NCI-H446 treated with DMSO at 0.1 percent for 48 hours (cell line): Measurements from ENCODE around the gene FGF1.

ENCODE experiments used
- DNase-seq: peaks from one replicate; lab custom pipeline; 2025; lab: John Stamatoyannopoulos, UW

FGF1 gene

DNA sequence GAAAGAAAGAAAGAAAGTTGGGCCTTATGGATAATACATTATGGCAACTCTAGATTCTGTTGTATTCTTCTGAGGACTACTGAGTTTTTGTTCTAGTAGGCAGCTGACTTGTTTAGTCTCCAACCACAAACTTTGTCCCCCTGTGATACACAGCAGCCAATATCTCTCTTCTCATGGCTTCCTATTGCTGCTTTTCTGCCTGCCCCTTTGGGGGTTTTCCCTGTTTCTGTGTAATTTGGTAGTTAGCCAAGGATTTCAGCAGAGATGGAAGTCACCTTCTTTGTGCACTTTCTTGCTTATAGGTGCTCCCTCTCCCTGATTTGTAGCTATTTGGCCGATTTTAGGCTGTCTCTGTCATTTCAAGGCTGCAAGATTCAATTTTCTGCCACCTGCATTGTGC is 109.6 kb downstream of the FGF1 start:
- DNase-seq, result no peak

DNA sequence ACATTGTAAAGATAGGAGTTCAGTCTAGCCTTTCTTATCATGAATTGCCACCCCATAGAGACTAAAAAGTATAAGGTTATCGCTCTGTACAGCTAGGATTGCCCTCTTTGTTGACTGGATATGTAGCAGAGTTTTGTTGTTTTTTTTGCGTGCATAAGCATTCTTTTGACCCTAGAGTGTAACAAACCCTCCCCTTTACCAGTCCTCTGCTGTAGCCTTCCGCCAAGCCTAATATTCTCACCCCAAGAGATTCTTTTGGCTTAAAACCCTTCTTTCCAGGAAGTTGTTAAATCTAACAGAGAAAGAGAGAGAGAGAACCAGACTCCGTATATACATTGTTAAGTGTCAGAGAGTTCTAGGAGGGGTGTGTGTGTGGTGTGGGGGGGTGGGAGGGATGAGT is 113.9 kb downstream of the FGF1 start:
- no peak for DNase-seq

DNA sequence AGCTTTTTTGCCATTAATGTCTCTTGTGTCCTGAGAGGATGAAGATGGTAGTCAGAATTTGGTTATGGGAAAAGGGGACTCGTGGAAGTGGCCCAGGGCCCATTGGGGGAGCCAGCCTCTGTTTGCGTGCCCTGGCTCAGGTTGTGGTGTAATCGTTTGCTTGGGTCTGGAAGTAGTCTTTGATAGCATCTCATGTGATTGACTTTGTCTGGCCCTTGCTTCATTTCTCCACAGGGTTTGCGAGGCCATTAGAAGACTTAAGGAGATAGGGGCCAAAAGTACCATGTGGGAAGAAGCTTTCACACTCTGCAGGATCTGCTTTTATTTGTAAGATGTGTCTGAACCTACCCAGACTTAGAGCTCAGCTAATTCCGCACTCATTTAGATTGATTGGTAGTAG is 114.5 kb downstream of the FGF1 start:
- DNase-seq, result no peak

DNA sequence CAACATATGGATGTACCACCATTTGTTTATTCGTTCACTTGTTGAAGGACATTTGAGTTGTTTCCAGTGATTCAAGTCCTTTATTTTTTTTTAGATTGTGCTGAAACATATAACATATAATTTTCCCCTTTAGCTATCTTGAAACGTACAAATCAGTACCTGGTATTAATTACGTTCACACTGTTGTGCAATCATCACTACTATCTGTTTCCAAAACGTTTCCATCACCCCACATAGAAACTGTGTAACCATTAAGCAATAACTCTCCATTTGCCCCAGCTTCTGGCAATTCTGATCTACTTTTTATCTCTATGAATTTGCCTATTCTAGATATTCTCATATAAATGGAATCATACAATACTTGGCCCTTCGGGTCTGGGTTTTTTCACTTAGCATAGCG is 116.0 kb downstream of the FGF1 start:
- no peak for DNase-seq

DNA sequence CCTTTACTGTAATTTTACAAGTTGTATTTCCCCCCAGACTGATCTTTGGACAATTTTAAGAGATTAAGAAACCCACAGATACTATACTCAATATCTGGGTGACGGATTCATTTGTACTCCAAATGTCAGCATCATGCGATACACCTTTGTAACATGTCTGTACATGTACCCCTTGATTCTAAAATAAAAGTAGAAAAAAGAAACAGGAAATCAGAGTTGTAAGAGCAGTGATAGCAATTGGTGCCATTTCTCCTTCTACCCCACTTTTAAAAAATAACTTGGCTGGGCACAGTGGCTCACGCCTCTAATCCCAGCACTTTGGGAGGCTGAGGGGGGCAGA is 116.9 kb downstream of the FGF1 start:
- no peak for DNase-seq

DNA sequence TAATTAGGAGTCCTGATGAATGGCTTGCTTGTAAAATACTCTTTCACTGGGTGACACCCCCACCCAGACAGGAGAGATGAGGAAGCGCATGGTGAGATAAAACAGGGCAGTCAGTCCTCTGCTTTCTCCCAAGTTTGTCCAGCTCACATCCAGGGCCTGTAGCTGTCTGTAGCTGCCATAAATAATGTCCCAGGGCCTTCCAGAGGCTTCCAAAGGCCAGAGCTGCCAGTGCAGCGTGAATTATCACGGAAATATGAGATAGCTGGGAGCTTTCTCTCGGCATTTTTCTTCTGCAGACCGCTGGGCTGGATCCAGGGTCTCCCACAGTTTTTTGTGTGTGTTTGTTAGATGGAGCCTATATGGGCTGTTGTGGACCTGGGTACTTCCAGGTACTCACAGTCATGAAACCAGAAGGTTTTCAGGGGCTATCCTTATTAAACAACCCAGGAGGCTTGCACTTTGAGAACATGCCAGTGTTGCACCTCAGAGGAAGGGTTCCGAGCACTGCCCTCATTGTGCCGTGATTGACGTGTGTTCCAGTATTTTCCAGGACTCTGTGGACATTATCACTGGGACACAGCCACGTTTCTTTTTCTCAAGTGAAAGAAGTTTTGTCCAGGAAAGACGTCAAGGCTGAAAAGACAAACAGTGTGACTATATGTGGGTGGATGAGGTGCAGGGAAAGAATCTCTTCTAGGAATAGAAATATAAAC is 117.5 kb downstream of the FGF1 start:
- no peak for DNase-seq

DNA sequence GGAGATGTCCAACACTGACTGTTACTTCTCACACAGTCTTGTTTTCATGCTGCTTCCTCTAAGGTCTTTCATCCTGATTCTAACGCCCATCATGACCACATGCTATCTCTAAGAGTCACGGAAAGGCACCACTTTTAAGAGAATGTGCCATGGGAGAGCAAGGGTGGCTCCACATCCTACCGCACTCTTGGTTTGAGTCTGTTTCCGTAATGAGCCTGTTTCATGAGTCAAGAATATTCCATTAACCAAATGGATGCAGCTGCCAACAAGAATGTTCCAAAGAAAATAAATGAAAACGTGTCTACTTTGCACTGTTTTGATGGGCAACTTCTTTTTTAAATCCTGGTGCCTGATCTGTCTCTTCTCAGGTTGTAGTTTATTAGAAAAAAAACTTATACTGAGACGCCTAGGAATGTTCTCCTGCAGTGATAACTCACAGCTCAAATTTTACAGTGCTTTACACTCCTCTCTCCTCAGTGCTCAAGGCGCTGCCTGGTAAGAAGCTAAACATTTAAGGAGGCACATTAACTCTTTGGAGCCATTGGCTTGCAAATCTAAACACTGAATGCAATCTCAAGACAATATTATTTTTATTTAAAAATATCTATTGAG is 124.3 kb downstream of the FGF1 start:
- no peak for DNase-seq

DNA sequence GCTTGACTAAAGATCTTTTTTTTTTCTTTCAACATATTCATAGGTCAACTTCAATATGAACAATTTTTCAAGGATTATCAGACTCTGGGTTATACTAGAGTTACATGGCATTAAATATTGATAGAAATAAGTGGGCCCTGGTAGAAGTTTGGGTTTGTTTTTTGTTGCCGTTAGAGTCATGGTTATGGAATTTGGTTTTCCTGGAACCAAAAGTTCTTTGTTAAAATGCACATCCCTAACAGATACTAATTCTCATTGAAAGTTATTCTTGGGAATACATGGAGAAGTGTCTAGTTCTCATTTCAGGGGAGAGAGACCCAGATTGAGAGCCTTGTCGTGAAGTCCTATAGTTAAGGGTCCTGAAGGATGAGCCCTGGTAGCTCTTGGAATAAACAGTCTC is 124.9 kb downstream of the FGF1 start:
- no peak for DNase-seq

DNA sequence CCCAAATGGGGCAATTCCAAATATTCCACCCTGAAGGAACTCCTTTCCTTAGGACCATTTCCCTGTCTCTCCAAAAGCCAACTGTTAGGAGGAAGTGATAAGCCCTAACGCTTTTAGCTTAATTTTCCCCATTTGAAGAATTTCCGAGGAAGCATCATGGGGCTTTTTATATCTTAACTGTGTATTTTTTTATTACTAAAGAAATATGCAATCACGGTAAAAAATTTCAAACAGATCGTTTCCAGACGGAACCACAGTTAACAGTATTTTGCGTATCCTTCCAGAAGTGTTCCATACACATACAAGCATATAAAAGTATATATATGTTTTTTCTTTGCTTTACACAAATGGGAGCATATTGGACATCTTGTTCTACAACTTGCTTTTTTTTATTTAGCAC is 133.8 kb downstream of the FGF1 start:
- DNase-seq, result no peak

DNA sequence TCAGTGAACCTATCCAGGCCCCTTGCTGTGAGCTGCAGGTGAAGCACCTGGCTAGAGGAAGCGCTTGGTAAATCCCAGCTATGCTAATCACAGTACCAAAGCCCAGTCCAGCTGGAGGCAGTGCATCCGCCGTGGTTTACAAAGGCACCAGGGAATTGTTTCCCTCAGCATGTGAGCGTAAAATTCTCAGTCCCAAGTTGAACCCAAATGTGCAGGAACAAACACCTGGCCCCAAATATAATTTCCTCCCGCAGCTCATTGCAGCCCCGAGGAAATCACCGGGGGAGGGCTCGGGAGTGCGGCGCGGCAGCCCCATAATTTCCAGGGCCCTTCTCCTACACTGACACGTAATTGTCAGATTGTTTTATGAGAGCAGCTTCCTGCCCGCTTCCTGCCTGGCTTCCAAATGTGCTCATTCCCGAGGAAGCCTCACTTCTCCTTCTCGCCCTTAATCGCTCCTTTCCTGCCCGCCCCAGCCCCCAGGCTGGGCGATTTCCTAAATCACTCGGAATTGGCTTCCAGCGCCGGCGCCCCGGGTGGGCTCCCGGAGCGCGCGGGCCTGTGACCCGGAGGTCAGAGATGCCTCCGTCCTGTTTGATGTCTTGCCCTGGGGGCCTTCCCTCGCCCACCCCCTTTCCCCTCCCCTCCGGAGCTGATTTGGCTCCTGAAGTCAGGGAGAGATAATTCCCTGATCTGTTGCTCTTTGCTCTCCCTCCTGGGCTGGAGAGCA is 134.4 kb downstream of the FGF1 start:
- DNase-seq, result no peak

DNA sequence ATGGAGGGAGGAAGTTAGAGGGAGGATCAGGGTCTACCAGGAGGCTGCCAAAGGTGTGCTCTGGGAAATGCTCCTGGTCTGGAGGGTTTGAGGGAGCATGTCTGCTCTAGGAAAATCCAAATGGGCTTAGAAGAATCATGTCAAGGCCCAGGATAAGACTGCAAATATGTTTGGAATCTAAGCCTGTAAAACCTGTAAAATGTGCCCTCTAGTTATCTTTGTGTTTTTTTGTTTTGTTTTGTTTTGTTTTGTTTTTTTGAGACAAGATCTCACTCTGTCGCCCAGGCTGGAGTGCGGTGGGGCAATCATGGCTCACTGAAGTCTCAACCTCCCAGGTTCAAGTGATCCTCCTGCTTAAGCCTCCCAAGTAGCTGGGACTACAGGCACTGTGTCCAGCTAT is 135.4 kb downstream of the FGF1 start:
- DNase-seq, result no peak

DNA sequence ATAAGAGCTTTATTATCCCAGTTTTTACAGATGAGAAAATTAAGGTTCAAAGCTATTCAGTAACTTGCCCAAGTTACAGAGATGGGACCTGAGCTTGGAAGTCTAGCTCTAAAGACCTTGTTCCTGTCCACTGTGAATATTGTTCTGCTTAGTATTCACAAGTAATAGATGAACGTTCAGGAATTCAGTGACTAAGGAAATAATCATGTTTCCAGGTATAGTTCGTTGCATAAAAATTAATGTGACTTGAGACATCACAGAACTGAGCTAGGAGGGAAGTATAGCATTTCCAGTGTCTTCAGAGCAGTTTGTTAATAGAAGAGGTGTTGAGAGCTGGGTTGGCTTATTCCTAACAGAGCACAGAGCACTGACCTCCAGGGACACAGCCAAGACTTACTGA is 136.1 kb downstream of the FGF1 start:
- DNase-seq, result no peak

DNA sequence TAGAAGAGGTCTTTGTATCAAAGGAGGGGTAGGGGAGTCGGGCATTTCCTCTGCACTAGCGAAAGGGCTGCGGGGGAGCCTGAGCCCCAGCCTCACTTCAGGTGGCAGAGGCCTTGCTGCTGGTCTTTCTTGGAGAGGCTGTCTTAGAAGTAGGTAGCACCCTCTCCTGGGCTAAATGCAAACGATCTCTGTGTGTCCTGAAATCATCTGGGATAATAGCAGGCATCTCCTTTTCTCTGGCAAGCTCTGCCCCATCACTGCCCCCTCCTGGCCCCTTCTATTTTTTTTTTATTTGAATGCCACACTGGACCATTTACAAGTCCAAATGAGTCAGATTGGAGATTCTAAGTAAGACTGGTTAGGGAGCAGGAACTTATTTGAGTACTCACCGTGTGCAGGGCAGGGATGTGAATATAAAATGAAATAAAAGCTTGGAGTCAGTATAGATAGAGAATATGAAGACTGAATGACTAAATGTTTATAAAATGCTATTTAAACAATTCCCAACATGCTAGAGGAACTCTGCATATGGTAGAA is 137.1 kb downstream of the FGF1 start:
- peak; percentile 68 for DNase-seq

DNA sequence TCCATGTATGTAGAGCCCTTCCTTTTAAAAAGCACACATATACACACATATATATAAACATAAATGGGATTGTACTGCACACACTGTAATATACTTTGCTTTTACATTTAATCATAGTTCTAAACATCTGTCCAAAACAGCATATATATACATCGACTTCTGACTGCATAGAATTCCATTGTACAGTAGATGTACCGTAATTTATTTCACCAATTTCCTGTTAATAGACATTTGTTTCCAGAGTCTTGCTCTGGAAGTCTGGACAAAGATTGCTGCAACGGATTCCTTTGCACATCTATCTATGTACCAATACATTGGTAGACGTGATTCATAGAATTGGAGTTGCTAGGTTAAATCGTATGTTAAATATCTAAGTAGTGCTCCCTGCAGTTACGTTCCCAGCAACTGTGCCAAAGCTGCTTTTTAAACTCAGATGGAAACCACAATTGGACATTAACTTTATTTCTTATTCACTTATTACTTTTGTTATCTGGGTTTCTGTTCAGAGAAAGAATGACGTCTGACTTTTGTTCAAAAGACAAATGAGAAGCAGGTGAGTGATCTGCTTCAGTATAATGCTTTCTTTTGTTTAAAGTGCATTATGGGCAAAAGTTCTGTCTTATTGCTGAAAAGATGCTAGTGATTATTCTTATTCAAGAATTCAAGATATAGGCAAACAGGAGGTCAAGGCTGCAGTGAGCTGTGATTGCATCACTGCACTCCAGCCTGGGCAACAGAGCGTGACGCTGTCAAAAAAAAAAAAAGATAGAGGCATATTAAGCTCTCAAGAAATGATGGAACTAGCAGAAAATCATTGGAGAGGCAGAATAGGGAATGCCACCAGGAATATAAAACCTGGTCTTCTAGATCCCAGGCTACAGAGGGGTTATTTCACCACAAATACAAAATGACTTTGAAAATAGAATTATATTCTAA is 138.2 kb downstream of the FGF1 start:
- no peak for DNase-seq

DNA sequence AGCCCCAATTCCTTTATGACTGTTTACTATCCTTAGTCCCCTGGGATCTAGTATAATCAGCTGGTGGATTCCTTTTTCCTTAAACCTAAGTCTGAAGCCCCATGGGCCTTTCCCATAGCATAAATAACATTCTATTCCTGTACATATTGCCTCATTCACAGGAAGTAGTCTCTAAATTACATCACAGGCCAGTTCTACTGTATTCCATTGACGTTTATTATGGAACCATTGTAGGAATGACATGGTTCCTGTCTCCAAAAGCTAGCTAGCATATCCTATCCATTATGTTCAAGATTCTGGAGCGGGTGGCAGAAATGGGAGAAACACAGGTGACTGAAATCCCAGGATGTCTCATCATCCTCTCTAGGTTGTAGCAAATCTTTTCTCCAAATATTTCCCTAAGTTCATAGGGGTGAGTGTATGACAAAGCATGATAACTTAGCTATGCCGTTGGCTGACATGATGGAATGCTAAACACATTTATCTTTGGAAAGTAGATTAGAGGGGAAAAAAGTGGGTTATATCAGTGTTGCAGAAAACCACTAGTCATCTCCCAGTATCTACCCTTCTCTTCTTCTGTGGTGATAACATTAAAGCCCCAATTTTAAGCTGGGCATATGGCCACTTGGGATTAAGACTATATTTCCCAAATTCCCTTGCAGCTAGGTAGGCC is 140.1 kb downstream of the FGF1 start:
- no peak for DNase-seq

DNA sequence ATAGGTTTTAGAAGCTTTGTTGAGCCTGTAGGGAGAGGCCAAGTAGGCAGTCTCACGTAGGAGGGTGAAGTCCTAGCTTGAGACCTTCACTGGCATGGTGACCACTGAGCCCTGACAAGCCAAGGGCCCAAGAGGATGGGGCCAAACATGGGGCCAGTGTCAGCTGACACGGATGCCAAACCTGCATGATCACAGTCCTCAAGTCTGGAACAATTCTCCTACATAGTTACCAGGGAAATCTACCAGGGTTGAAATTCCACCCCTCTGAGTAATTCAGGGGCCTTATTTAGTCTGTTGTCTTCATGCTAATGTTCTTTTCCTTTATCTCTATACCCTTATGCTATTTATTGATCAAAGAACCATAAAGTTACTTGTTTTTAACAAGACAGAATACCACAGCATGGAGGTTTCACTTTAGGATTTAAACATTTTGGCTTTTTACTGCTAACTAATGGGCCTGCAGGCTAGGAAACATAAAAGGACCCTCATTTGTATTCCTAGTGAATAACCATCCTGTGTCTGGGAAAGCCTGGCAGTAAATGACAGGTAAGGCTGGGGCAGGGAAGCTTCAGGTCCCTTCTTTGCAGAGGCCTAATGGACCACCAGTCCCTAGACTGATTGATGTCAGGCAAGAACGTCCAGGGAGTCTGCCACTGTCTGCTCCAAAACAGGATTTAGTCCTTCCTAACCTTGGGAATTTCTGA is 140.8 kb downstream of the FGF1 start:
- no peak for DNase-seq

DNA sequence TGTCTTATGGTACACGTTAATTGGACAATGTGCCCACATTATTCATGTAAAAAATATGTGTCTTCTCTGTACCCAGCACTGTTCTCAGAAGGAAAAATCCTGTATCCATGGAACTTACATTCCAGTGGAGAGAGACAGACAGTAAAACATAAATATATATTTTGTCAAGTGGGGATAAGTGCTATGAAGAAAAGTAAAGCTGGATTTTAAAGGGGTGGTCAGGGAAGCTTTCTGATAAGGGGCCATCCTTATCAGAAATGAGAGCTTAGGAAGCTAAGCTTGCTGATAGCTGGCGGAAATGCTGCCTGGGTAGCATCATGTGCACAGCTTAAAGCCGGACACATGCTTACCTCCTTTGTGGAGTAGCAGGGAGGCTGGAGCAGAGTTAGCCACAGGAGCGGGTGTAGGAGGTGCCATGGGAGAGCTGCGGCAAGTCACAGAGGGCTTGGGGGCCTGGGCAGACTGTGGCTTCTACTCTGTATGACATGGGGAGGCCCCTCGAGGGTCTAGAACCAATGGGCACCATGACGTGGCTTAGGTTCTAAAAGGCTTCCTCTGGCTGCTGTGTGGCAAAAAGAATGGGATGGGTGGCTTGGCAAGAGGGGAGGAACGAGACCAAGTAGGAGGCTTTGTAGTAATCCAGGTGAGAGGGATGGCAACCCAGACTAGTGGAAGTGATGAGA is 141.7 kb downstream of the FGF1 start:
- no peak for DNase-seq

DNA sequence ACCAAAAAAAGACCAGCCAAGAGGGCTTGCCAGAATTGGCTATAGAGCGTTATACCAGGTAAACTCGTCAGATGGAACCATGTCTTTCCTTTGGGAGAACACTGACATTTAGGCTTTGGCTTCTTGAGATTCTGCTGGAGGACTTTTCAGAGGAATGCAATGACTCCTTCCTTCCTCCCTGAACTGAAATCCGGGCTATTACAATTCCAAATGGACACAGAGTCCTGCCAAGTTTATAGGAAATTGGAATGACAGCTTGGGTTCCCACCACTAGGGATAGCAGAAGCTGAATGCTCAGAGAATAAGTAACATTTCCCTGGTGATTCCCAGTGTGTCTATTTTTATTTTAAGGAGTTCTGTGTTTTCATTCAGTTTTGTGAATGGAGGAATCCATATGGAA is 143.0 kb downstream of the FGF1 start:
- DNase-seq, result no peak
